ENCODE results near the gene PLCB1.

PLCB1 gene

DNA sequence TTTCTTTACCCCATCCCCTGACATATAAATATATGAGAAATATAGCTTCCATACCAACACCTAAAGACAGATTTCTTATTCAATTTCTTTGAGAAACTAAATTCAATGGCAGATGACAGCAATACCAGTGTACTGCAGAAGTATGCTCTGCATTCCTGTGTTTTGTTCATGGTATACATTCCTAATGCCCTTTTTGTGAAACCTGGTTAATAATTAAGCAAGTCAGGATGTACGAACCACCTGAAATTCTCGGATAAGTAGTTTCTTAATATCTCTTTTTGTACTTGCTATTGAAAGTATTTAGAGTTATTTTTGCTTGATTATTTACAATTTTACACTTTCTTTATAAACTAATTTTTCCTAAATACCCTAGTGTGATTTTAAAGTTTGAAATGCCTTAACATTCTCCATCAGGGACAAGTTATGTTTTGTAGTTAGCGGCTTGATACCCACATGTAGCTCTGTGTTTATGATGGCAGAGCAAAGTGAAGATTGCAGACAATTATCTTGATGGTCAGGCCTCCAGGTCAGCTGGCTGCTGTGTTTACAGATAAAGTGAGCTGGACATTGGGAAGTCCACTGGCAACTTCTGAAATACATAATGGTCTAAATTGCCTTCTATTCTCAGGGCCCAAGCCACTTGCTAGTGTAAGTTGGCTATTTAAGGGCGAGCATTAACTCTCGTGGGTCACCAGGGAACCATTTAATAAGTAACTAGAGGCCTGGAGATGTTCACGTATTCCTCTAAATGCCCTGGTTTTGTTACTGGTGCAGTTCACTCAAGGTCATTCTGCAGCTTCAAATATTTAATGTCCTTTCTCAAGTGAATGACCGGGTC is 58.2 kb downstream of the PLCB1 start:
- no peak overlapping the region for H3K4me3 ChIP-seq (ENCODE audit: low read depth, low read length)
- TF ChIP-seq CTCF (IDR thresholded peaks at IDR 0.05; ENCODE audit: low read depth, low read length) = no peak

DNA sequence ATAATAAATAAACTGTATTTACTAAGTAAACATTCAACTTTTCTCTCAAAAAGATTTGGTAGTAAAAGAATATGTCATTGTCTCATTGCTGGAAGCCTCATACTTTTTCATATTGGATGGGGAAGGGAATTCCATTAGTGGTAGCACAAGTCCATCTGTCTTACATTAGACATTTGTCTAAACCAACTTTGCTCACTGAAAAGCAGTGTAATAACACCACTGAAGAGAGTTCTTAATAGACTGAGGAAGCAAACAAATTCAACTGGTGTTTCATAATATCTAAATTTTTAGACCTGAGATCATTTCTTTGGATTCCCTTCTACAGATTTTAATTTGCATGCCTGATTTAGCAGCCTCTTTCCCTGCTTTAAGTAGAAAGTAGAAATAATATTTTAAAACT is 62.7 kb downstream of the PLCB1 start:
- H3K4me3 ChIP-seq (ENCODE audit: low read depth, low read length) = no peak overlapping the region
- no peak for TF ChIP-seq CTCF (IDR thresholded peaks at IDR 0.05; ENCODE audit: low read depth, low read length)

GRCh38 chr20:8196096-8196495 is 64.0 kb downstream of the PLCB1 start:
- no peak for TF ChIP-seq CTCF (IDR thresholded peaks at IDR 0.05; ENCODE audit: low read depth, low read length)
- no peak overlapping the region for H3K4me3 ChIP-seq (ENCODE audit: low read depth, low read length)

DNA sequence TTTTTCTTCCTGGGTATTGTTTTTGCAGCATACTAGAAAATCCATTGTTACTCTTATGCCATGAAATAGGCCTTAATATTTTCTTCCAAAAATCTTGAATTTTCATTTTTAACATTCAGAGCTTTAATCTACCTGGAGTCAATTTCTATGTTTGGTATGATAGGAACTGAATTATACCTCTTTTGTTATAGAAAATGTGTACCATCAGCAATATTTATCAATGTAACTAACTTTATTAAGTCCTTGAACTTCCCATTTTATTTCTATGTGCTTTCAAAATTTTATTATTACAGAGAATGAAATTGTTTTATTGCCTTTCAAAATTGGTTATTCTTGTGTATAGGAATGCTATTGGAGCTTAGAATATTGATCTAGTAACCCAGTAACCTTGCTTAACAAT is 68.2 kb downstream of the PLCB1 start:
- H3K4me3 ChIP-seq (ENCODE audit: low read depth, low read length) = no peak overlapping the region
- no peak for TF ChIP-seq CTCF (IDR thresholded peaks at IDR 0.05; ENCODE audit: low read depth, low read length)

DNA sequence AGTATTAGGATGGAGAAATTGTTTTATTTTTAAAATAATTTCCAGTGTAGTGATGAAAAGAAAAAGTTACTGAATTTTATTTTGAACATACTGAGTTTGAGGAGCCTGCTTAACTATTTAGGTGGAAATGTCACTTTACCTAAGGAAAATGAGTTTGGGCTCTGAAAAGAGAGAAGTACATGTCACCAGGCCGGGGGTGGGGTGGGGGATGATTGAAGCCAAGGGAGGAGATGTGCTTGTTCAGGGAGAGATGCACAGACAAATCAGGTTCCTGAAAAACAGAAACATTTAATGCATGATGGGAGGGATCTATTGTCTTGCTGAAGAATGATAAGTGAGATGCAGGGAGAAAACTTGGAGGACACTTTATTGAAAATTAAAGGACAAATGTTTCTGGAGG is 71.3 kb downstream of the PLCB1 start:
- no peak for TF ChIP-seq CTCF (IDR thresholded peaks at IDR 0.05; ENCODE audit: low read depth, low read length)
- H3K4me3 ChIP-seq (ENCODE audit: low read depth, low read length) = no peak overlapping the region

DNA sequence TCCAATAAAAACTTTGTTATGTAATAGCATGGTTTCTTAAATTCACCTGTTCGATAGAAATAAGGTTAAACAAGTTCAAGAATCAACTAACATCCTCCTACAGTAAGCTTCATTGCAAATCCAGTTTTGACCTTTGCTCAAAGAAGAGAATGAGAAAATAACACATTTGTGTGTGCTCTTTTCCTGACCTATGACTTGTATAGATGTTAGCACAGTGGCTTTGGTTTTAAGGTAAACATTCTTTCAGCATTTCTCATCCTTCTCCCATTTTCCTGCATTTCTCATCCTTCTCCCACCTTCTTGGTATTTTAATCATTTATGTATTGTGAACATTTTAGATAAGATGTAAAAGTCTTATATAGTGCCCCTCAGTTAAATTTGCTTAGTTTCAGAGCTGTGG is 73.9 kb downstream of the PLCB1 start:
- H3K4me3 ChIP-seq (ENCODE audit: low read depth, low read length) = no peak overlapping the region
- no peak for TF ChIP-seq CTCF (IDR thresholded peaks at IDR 0.05; ENCODE audit: low read depth, low read length)

- TF ChIP-seq CTCF (IDR thresholded peaks at IDR 0.05; ENCODE audit: low read depth, low read length) = no peak
- no peak overlapping the region for H3K4me3 ChIP-seq (ENCODE audit: low read depth, low read length)
Observed at GRCh38 chr20:8208226-8208625, 76.2 kb downstream of the PLCB1 start.
